ENCODE results near the gene C1orf159. TPM values are rescaled to one million over a fixed set of nuclear protein-coding genes. Genes with fewer than 3 reads are reported as not detected.
"Not testable (repeated sequence)": the region's sequence is repeated elsewhere in the genome, so short reads cannot be mapped to it uniquely, and the experiment has no call there.

C1orf159 gene
- total RNA-seq, 2 experiments from 2014 or later = 24.5 to 26.8 TPM

DNA sequence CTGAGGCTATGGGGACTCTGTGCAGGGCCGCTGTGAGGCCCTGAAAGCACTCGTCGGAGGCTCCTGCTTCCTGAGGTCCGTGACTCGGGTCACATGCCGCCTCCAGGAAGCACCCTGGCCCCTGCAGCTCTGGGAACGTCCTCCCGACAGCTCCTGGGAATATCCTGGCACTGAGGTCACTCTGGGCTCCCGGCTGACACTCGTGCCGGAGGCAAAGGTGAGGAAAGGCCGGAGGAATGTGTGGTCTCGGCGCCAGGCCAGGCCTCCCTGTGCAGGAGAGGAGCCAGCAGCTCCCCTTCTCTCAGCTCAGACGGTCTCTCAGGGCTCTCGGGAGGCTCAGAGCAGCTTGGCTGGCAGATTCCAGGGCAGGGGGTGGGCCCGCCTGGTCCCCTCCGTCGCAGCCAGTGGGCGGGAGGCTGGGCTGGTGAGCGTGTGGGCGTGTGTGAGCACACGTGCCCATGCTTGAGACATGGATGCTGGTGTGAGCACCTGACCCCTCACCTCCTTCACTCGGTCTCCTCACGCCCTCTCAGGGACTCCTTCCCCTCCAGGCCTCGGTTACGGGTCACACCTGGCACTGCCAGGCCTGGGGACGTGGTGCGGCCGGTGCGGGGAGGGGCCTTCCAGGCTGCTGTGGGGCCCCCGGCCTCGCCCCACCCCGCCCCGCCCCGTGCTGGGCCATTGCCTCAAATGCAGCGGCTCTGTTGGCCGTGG is 36.3 kb downstream of the C1orf159 start:
- Mint-ChIP-seq H3K4me3 (peak overlapping the region; percentile 22), H3K4me1 (ENCODE audit: low read depth) (peaks cover 5% of the 10 kb centered on the region), H3K27me3 (ENCODE audit: low read depth) (no peaks in the 10 kb centered on the region), H3K9me3 (ENCODE audit: insufficient read depth) (no peaks in the 10 kb centered on the region), H3K36me3 (ENCODE audit: low read depth) (no peaks in the 10 kb centered on the region), H3K27ac (no peak overlapping the region)
- POLR2A ChIA-PET = no interaction called here
- ATAC-seq (peak; percentile 61), DNase-seq (no peak)
- CTCF ChIA-PET = interaction anchor here (1.1 to 1.3 kb wide), 2 partner anchors 15 to 212 kb away, joined by 3 to 4 read pairs; no protein-coding TSS in a partner anchor

DNA sequence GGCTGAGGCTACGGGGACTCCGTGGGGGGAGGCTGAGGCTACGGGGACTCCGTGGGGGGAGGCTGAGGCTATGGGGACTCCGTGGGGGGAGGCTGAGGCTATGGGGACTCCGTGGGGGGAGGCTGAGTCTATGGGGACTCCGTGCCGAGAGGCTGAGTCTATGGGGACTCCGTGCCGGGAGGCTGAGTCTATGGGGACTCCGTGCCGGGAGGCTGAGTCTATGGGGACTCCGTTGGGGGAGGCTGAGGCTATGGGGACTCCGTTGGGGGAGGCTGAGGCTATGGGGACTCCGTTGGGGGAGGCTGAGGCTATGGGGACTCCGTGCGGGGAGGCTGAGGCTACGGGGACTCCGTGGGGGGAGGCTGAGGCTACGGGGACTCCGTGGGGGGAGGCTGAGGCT is 38.5 kb downstream of the C1orf159 start:
- DNase-seq; H3K36me3 Mint-ChIP-seq (ENCODE audit: low read depth); H3K27ac Mint-ChIP-seq; H3K4me3 Mint-ChIP-seq; POLR2A ChIA-PET; H3K27me3 Mint-ChIP-seq (ENCODE audit: low read depth); CTCF ChIA-PET; H3K9me3 Mint-ChIP-seq (ENCODE audit: insufficient read depth); ATAC-seq; H3K4me1 Mint-ChIP-seq (ENCODE audit: low read depth): not testable (repeated sequence)

DNA sequence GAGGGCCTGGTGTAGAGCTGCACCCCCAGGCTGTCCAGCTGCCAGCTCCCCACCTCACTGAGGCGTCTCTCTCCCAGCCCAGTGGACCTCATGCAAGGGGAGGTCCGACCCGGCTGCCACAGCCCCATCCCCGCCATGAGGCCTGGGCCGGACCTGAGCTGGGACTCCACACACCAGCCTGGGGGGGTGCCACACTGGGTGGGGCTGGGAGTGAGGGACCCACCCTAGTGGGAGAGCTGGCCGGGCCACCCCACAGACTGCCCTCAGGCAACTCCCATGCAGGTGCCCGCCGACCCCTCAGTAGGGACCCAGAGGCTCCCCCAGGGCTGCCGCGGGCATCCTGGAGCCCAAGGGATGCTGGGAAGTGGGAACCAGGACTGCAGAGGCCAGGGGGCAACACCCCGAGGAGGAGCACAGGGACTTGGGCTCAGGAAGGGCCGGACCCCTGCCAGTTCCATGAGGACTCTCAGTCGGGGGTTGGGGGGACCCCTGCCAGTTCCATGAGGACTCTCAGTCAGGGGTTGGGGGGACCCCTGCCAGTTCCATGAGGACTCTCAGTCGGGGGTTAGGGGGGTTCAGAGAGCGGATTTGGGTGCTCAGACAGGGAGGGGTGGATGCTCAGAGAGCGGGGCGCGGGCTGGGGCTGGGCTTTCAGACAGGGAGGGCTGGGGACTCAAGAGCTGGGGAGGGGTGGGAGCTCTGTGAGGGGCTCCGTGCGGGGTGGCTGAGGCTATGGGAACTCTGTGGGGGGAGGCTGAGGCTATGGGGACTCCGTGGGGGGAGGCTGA is 40.5 kb downstream of the C1orf159 start:
- Mint-ChIP-seq H3K4me3 (no peak overlapping the region), H3K36me3 (ENCODE audit: low read depth) (no peaks in the 10 kb centered on the region), H3K27me3 (ENCODE audit: low read depth) (no peaks in the 10 kb centered on the region), H3K9me3 (ENCODE audit: insufficient read depth) (no peaks in the 10 kb centered on the region), H3K4me1 (ENCODE audit: low read depth) (peaks cover 6% of the 10 kb centered on the region), H3K27ac (no peak overlapping the region)
- ATAC-seq (no peak), DNase-seq (no peak)
- POLR2A ChIA-PET = no interaction called here
- CTCF ChIA-PET = no interaction called here

DNA sequence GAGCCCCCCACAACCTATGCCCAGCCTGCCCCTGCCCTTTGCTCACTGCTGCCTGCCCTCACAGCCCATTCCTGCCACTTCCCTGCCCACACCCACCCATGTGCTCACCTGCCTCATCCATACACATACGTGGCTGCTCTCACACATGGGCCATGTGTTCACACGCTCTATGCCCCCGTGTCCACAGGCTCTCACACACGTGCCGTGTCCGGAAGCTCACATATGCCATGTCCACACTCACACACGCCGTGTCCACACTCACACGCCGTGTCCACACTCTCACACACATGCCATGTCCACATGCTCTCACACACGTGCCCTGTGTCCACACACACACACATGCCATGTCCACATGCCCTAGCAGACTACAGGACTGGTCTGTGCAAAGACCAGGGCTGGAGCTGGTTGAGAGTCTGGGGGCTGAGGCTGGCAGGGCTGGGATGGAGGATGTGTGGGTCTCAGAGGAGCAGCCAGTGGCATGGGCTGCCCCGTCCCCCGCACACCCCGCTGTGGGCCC is 41.2 kb downstream of the C1orf159 start:
- CTCF ChIA-PET = no interaction called here
- H3K4me1 Mint-ChIP-seq (ENCODE audit: low read depth) = peaks cover 9% of the 10 kb centered on the region
- no peaks in the 10 kb centered on the region for H3K9me3 Mint-ChIP-seq (ENCODE audit: insufficient read depth)
- no peaks in the 10 kb centered on the region for H3K27me3 Mint-ChIP-seq (ENCODE audit: low read depth)
- H3K27ac Mint-ChIP-seq = no peak overlapping the region
- no peak for ATAC-seq
- no peak for DNase-seq
- no peak overlapping the region for H3K4me3 Mint-ChIP-seq
- POLR2A ChIA-PET = no interaction called here
- no peaks in the 10 kb centered on the region for H3K36me3 Mint-ChIP-seq (ENCODE audit: low read depth)

DNA sequence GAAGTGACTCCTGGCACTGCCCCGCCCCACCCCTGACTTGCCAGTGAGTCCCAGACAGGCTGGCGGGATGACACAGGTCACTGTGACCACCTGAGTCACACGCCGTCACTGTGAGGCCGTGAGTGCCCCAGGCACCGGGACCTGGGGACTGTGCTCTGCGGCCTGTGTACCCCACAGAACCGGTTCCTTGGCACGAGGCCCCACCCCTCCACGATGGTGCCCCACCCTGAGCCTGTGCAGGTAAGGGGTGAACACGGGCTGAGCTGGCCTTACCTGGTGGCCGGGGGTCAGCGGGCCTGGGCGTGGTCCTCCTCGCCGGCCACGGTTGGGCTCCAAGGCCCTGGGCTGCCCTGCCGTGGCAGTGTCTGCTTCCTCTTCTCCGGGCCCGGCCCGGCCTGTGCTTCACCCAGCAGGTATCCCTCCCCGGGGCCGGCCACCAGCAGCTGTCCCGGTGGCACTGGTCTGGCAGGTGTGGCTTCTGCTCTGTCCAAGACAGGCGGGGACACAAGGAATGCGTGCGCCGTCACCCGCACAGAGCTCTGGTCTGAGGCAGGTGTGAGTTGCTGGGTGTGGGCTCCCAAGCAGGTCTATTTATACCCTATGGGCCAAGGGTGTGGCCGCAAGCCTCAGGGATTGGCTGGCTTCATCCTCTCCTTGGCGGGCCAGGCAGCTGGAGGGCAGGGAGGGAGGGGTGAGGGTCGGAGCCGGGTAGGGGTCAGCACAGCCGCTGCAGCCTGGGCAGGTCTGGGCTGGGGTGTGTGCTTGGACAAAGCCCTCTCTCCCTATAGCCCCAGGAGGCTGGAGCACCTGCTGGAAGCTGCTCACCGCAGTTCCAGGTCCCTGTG is 41.9 kb downstream of the C1orf159 start, which contains the start of gene RNF223:
TSS of gene RNF223 (minus strand) at position 564 of the 845 bp plus-strand sequence. CDS start 1,740 bp downstream, outside the sequence.
- Mint-ChIP-seq H3K36me3 (ENCODE audit: low read depth) (no peaks in the 10 kb centered on the region), H3K27ac (no peak within 1 kb of the TSS), H3K27me3 (ENCODE audit: low read depth) (no peaks in the 10 kb centered on the region), H3K4me3 (no peak within 1 kb of the TSS), H3K9me3 (ENCODE audit: insufficient read depth) (no peaks in the 10 kb centered on the region), H3K4me1 (ENCODE audit: low read depth) (peaks cover 6% of the 10 kb centered on the region)
- CTCF ChIA-PET = no interaction called here
- ATAC-seq (no peak), DNase-seq (no peak)
- POLR2A ChIA-PET = no interaction called here

DNA sequence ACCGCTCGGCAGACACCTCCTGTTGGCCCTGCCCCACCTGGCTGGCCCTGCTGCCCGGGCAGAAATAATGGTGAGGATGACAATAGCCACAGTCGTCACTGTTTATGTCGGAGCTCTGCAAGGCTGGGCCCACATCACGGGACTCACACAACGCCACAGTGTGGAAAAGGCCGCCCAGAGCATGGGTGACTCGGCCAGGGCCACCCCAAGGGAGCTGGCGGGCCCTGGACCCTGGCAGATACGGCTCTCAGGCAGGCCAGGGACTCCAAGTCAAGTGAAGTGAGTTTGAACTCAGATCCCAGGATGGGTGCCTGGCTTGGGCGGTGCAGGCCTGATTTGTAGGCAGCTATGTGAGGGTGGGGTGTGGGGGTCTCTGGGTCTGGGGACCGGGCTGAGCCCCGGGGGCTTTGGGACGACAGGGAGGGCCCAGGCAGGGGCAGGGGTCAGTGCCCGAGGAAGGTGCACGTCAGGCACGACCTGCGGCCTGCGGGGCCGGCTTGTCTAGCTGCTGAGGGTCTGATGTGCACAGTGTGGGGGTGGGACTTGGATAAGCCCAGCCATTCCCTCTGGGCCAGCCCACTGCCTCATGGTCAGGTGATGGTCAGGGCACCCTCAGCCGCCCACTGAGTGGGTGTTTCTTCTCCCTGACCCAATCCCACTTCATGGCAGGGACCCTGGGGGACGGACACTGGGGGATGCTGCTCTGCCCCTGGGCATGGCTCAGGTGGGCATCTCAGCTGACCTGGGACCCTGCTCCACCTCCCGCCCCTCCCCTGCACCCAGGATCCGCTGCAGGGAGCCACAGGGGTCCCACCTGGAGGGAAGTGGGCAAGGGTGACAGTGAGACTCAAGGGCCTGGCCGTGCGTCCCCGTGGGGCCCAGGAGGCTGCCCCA is 42.8 kb downstream of the C1orf159 start:
- no peak for ATAC-seq
- Mint-ChIP-seq H3K9me3 (ENCODE audit: insufficient read depth) (no peaks in the 10 kb centered on the region), H3K4me3 (no peak overlapping the region), H3K4me1 (ENCODE audit: low read depth) (peaks cover 8% of the 10 kb centered on the region), H3K36me3 (ENCODE audit: low read depth) (no peaks in the 10 kb centered on the region), H3K27ac (no peak overlapping the region), H3K27me3 (ENCODE audit: low read depth) (no peaks in the 10 kb centered on the region)
- ChIA-PET POLR2A (interaction anchor here (0.8 kb wide), 1 partner anchor 84 kb away, joined by 3 read pairs; no protein-coding TSS in a partner anchor), CTCF (no interaction called here)
- no peak for DNase-seq

DNA sequence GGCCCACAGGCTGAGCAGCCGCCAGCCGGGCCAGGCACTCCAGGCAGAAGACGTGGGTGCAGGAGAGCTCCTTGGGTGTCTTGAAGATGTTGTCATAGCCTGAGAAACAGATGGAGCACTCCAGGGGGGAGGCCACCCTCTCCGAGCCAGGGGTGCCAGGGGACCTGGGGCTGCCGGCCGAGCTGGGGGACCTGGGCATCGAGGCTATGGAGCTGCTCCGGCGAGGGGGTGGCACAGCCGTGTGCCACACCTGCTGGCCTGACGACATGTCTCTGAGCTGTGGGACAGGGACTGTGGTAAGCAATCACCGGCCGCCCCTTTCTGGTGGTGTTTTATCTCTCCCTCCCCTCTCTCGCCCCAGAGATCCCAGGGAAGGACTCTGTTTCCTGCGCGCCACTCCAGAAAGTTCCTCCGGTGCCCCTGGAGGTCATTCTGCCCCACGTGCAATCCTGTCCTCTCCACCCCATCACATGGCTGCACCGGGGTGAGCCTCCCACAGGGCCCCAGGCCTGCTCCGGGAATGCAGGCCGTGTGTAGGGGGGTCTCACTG is 43.5 kb downstream of the C1orf159 start:
- no peak overlapping the region for H3K4me3 Mint-ChIP-seq
- H3K27me3 Mint-ChIP-seq (ENCODE audit: low read depth) = no peaks in the 10 kb centered on the region
- POLR2A ChIA-PET = interaction anchor here (0.8 kb wide), 2 partner anchors 13 to 85 kb away, joined by 3 read pairs; no protein-coding TSS in a partner anchor
- H3K27ac Mint-ChIP-seq = no peak overlapping the region
- CTCF ChIA-PET = no interaction called here
- ATAC-seq (no peak), DNase-seq (no peak)
- H3K9me3 Mint-ChIP-seq (ENCODE audit: insufficient read depth) = no peaks in the 10 kb centered on the region
- peaks cover 8% of the 10 kb centered on the region for H3K4me1 Mint-ChIP-seq (ENCODE audit: low read depth)
- no peaks in the 10 kb centered on the region for H3K36me3 Mint-ChIP-seq (ENCODE audit: low read depth)

DNA sequence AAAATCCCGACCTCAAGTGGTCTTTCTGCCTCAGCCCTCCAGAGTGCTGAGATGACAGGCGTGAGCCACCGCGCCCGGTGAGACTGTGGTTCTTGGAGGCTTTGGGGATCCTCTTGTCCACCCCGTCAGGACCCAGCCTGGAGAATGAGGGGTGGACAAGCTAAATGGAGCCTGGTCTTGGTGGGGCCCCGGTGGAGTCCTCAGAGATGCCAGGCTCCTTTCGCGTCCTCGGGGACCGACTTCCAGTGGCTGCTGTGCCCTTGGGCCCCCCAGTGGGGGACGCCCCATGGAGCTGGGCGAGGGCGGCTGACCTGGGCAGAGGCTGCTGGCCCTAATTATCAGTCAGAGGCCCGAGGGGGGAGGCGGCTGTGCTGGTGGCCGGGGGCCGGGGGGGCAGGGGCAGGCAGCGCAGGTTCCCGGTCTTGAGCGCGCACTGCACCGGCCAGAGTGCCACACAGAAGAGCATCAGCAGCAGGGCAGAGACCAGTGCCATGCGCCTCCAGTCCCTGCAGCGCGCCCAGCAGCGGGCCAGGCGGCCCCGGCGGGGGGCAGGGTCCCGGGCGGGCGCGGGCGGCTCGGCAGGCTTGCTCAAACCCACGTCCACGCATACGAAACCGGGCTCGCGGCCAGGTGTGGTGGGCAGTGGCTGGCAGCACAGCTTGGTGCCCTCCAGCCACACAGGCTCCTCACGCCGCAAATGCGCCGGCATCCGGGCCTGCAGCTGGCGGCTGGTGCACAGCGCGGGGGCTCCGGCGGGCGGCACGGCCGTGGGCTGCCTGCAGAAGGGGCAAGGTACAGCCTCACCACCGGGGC is 44.2 kb downstream of the C1orf159 start:
- Mint-ChIP-seq H3K4me1 (ENCODE audit: low read depth) (peaks cover 8% of the 10 kb centered on the region), H3K9me3 (ENCODE audit: insufficient read depth) (no peaks in the 10 kb centered on the region), H3K27me3 (ENCODE audit: low read depth) (no peaks in the 10 kb centered on the region), H3K27ac (no peak overlapping the region), H3K4me3 (no peak overlapping the region), H3K36me3 (ENCODE audit: low read depth) (no peaks in the 10 kb centered on the region)
- ATAC-seq (no peak), DNase-seq (no peak)
- CTCF ChIA-PET = no interaction called here
- POLR2A ChIA-PET = interaction anchor here (0.8 kb wide), 1 partner anchor 13 kb away, joined by 3 read pairs; no protein-coding TSS in a partner anchor

DNA sequence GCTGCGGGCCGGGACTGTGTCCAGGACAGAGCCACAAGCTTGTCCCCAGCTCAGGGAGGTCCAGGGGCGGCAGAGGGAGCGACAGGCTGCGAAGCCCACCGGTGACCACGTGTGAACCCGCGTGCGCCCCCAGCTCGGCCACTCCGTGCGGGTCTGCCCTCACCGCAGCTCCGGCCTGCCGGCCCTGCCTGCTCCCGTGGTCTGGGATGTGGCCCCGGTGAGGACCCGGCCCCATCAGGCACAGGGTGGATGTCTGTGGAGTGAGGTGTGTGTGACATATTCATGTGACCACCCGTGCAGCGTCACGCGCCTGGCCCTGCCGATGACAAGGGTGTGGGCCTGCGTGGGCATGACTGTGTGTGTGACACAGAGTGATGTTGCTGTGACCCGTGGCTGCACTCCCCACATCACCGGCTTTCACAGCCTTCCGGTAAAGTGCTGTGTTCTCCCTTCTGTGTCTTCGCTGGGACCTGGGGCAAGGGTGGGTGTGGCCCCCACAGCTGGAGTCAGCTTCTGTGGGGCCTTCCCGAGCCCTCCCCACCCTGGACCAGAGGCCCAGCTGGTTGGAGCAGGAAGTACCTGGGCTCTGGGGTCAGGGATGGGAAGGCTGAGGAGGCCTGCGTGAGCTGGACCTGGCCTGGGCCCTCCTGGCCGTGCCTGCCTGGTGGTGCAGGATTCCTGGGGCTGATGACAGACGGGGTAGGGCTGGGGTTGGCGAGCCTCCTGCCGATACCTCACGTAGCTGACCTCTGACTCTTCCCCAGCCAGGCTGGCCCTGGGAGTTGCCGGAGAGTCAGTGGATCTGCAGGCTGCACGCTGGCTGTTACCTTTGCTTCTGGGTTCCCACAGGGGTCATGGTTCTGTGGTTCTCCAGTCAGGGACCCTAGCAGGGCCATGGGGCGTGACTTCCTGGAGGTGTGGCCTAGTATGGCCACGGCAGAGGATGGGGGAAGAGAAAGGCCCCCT is 45.9 kb downstream of the C1orf159 start:
- CTCF ChIA-PET = no interaction called here
- DNase-seq (no peak), ATAC-seq (no peak)
- POLR2A ChIA-PET = interaction anchor here (0.6 to 1.1 kb wide), 2 partner anchors 11 to 106 kb away, joined by 3 to 4 read pairs; no protein-coding TSS in a partner anchor
- H3K9me3 Mint-ChIP-seq (ENCODE audit: insufficient read depth) = no peaks in the 10 kb centered on the region
- H3K36me3 Mint-ChIP-seq (ENCODE audit: low read depth) = no peaks in the 10 kb centered on the region
- H3K4me1 Mint-ChIP-seq (ENCODE audit: low read depth) = peaks cover 11% of the 10 kb centered on the region
- peak overlapping the region; percentile 15 for H3K4me3 Mint-ChIP-seq
- H3K27ac Mint-ChIP-seq = peak overlapping the region; percentile 46
- no peaks in the 10 kb centered on the region for H3K27me3 Mint-ChIP-seq (ENCODE audit: low read depth)

Measured in activated CD8-positive, alpha-beta T cell treated with anti-CD3 and anti-CD28 coated beads, Interleukin-2, amount 10 ng/mL, durations not matched to agents 7 days and 5 days (primary cell).